ENCODE results near the gene CCR2. TPM values are rescaled to one million over a fixed set of nuclear protein-coding genes. Genes with fewer than 3 reads are reported as not detected.

The CCR2 gene
- total and polyA plus RNA-seq, 2 of the 4 experiments (the other 2 are of a cell fraction), result not detected

DNA sequence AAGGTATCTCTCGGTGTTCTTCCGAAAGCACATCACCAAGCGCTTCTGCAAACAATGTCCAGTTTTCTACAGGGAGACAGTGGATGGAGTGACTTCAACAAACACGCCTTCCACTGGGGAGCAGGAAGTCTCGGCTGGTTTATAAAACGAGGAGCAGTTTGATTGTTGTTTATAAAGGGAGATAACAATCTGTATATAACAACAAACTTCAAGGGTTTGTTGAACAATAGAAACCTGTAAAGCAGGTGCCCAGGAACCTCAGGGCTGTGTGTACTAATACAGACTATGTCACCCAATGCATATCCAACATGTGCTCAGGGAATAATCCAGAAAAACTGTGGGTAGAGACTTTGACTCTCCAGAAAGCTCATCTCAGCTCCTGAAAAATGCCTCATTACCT lies 4.6 kb downstream of the CCR2 start:
- Histone ChIP-seq H3K4me2 (ENCODE audit: low read depth, low read length) (no peak overlapping the region), H3K14ac (replicated peaks; ENCODE audit: low read depth, low read length) (no peak overlapping the region), H2AK9ac (replicated peaks; ENCODE audit: low read depth, low read length, poor library complexity) (no peak overlapping the region), H2AK5ac (ENCODE audit: low read depth, low read length) (no peak overlapping the region), H3K27me3 (ENCODE audit: control insufficient read depth, insufficient read depth, low read length) (peaks cover 53% of the 10 kb centered on the region), H3K23ac (ENCODE audit: low read depth, low read length) (no peak overlapping the region), H3K27ac (ENCODE audit: insufficient read depth, low read length) (no peak overlapping the region), H3K4me3 (ENCODE audit: insufficient read depth, low read depth, low read length) (no peak overlapping the region), H4K91ac (ENCODE audit: insufficient read depth, low read depth, low read length) (no peak overlapping the region), H3K9ac (ENCODE audit: low read depth, low read length) (no peak overlapping the region), H3K9me1 (ENCODE audit: insufficient read depth, low read length) (no peaks in the 10 kb centered on the region), H2BK20ac (ENCODE audit: low read depth, low read length) (no peak overlapping the region), H3K18ac (ENCODE audit: low read depth, low read length) (no peak overlapping the region), H3K36me3 (ENCODE audit: control insufficient read depth, insufficient read depth, low read length) (no peaks in the 10 kb centered on the region), H4K20me1 (ENCODE audit: insufficient read depth, low read length) (no peaks in the 10 kb centered on the region), H4K5ac (ENCODE audit: low read depth, low read length) (no peak overlapping the region), H2BK5ac (ENCODE audit: low read depth, low read length, poor library complexity, severe bottlenecking) (no peak overlapping the region), H2BK15ac (ENCODE audit: low read depth, low read length) (no peak overlapping the region), H3K4me1 (ENCODE audit: control insufficient read depth, insufficient read depth, low read length) (no peaks in the 10 kb centered on the region), H3K4ac (ENCODE audit: low read depth, low read length) (no peak overlapping the region), H3K56ac (ENCODE audit: extremely low read depth, insufficient read depth, low read length) (no peak overlapping the region), H4K8ac (ENCODE audit: low read depth in 2 of 2, low read length in 2 of 2) (no peak overlapping the region), H3K9me3 (ENCODE audit: control insufficient read depth, insufficient read depth, low read length) (no peaks in the 10 kb centered on the region), H3K79me1 (ENCODE audit: low read depth in 1 of 2, low read length in 2 of 2) (no peaks in the 10 kb centered on the region), H2BK120ac (ENCODE audit: low read depth, low read length) (no peak overlapping the region), H2AFZ (replicated peaks; ENCODE audit: low read length, poor library complexity) (no peak overlapping the region)
- DNase-seq (no peak), ATAC-seq (ENCODE audit: low read depth) (no peak)
- ChIA-PET POLR2A (ENCODE audit: unreplicated experiment) (no interaction called here), CTCF (no interaction called here)
- no peak for TF ChIP-seq FOS (IDR thresholded peaks at IDR 0.05; ENCODE audit: low read depth, low read length)
- no peak for TF ChIP-seq RAD21 (IDR thresholded peaks at IDR 0.05; ENCODE audit: low read length)
- TF ChIP-seq RCOR1 (IDR thresholded peaks at IDR 0.05; ENCODE audit: insufficient replicate concordance, low read length), result no peak
- no peak for TF ChIP-seq MAZ (IDR thresholded peaks at IDR 0.05; ENCODE audit: borderline replicate concordance, low read depth, low read length)
- TF ChIP-seq, protein P1, sequence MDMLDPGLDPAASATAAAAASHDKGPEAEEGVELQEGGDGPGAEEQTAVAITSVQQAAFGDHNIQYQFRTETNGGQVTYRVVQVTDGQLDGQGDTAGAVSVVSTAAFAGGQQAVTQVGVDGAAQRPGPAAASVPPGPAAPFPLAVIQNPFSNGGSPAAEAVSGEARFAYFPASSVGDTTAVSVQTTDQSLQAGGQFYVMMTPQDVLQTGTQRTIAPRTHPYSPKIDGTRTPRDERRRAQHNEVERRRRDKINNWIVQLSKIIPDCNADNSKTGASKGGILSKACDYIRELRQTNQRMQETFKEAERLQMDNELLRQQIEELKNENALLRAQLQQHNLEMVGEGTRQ (IDR thresholded peaks at IDR 0.05; ENCODE audit: low read depth, low read length), result no peak
- dilution Hi-C loops (cut with HindIII; ENCODE audit: low sequenced_read_pairs, unreplicated experiment), result no loop called here
- in situ Hi-C loops (cut with MboI; ENCODE audit: low sequenced_read_pairs), result no loop called here
- no CpG with 5 or more reads among the region's 6 CpGs for WGBS, 2 experiments (ENCODE audit: extremely low coverage in 2 of 2, insufficient read length in 1 of 2)
- BruUV-seq (replicated peaks), result no TSS peak
- intact Hi-C loops (cut with micrococcal nuclease), result no loop called here
